Endodermal cell (in vitro differentiated cells): ENCODE measurements around the gene SGCG. TPM values are rescaled to one million over a fixed set of nuclear protein-coding genes. Genes with fewer than 3 reads are reported as not detected.

Experiments used
- DNase-seq: peaks from one replicate; pipeline ENCODE4 v3.0.0-alpha.2; 2017
- H3K27ac ChIP-seq: 2 replicates; pipeline ENCODE4 v1.5.1; 2013; ENCODE audit warnings: mild to moderate bottlenecking, low read depth, low read length, moderate library complexity
- H3K27me3 ChIP-seq: 2 replicates; pipeline ENCODE4 v1.6.1; 2013; ENCODE audit warnings: mild to moderate bottlenecking, low read length, moderate library complexity; ENCODE audit not compliant: insufficient read depth, control insufficient read depth, poor library complexity, severe bottlenecking
- H3K36me3 ChIP-seq: 2 replicates; pipeline ENCODE4 v1.7.0; 2013; ENCODE audit warnings: mild to moderate bottlenecking, low read length, moderate library complexity; ENCODE audit not compliant: control insufficient read depth, insufficient read depth
- H3K4me1 ChIP-seq: one replicate; pipeline ENCODE4 v1.7.0; 2013; ENCODE audit warnings: low read length; ENCODE audit not compliant: control insufficient read depth, insufficient read depth
- H3K4me3 ChIP-seq: 2 replicates; pipeline ENCODE4 v1.5.1; 2013; ENCODE audit warnings: mild to moderate bottlenecking, low read length, moderate library complexity
- H3K9ac ChIP-seq: 2 replicates; pipeline ENCODE4 v1.6.1; 2013; ENCODE audit warnings: mild to moderate bottlenecking, low read length, moderate library complexity; ENCODE audit not compliant: poor library complexity, severe bottlenecking; ENCODE audit errors: extremely low read depth
- H3K9me3 ChIP-seq: 2 replicates; pipeline ENCODE4 v1.6.1; 2013; ENCODE audit warnings: mild to moderate bottlenecking, low read length, moderate library complexity; ENCODE audit not compliant: control insufficient read depth
- H3K27ac Mint-ChIP-seq: 2 replicates; pipeline ENCODE4 v1.8.0; 2020; ENCODE audit warnings: mixed read lengths
- H3K27me3 Mint-ChIP-seq: 2 replicates; pipeline ENCODE4 v1.8.0; 2021; ENCODE audit warnings: mild to moderate bottlenecking, mixed read lengths; ENCODE audit not compliant: insufficient read depth
- H3K36me3 Mint-ChIP-seq: 2 replicates; pipeline ENCODE4 v1.8.0; 2020; ENCODE audit warnings: low read depth, mixed read lengths
- H3K4me1 Mint-ChIP-seq: 2 replicates; pipeline ENCODE4 v1.8.0; 2020; ENCODE audit warnings: mixed read lengths
- H3K4me3 Mint-ChIP-seq: 2 replicates; pipeline ENCODE4 v1.8.0; 2020; ENCODE audit warnings: mild to moderate bottlenecking, moderate library complexity, mixed read lengths
- H3K9me3 Mint-ChIP-seq: 2 replicates; pipeline ENCODE4 v1.8.0; 2020; ENCODE audit warnings: mild to moderate bottlenecking, mixed read lengths
- CTCF ChIP-seq: fragments of 200-600 bp; sonication (generic); conservative IDR thresholded peaks from 2 replicates; pipeline ENCODE4 v1.5.0; 2021; ENCODE audit warnings: antibody characterized with exemption, mild to moderate bottlenecking
- WGBS, 2 experiments: methylation state at CpG; one replicate each; pipeline versions ENCODE4 v1.1.5 to v1.1.7; 2013; ENCODE audit warnings: missing lambda C conversion rate in 2 of 2, mixed read lengths in 1 of 2; ENCODE audit not compliant: insufficient coverage in 1 of 2, insufficient read length in 1 of 2; 5-methylcytosine and 5-hydroxymethylcytosine counted together
- total RNA-seq, 2 donors: library from RNA; stranded (reverse); fragmentation: NEBNext Ultra II Directional in 1 of 2; extraction: Animal tissue kit (Norgen Biotek cat#: 25700) in 1 of 2; gene quantifications; 2 replicates in 1 of 2; 3 replicates in 1 of 2; pipeline ENCODE4 v1.2.1, GENCODE V29; 2021

SGCG gene
- total RNA-seq, 2 donors from 2014 or later, result 0.15 to 0.27 TPM

- no peak overlapping the region for H3K27ac ChIP-seq
- WGBS, 2 experiments, result 65 to 89% methylated on average over 2 of the region's 3 CpGs
- Mint-ChIP-seq H3K4me3 (no peak overlapping the region), H3K9me3 (peaks cover 5% of the 10 kb centered on the region), H3K27me3 (no peaks in the 10 kb centered on the region), H3K4me1 (no peaks in the 10 kb centered on the region), H3K27ac (no peak overlapping the region), H3K36me3 (no peaks in the 10 kb centered on the region)
- H3K4me3 ChIP-seq, result no peak overlapping the region
- no peaks in the 10 kb centered on the region for H3K27me3 ChIP-seq
- DNase-seq, result no peak
- TF ChIP-seq CTCF, result no peak
- H3K9me3 ChIP-seq, result peaks cover 5% of the 10 kb centered on the region
- H3K36me3 ChIP-seq, result no peaks in the 10 kb centered on the region
- H3K4me1 ChIP-seq, result no peaks in the 10 kb centered on the region
- H3K9ac ChIP-seq, result no peak overlapping the region
These were observed 21.6 kb downstream of the SGCG start for GRCh38 chr13:23202383-23202782.

- no peak for TF ChIP-seq CTCF
- H3K27ac ChIP-seq, result no peak overlapping the region
These were observed 22.7 kb downstream of the SGCG start for GRCh38 chr13:23203516-23203915.

GRCh38 chr13:23205807-23206206 lies 25.0 kb downstream of the SGCG start:
- Histone ChIP-seq H3K27ac (no peak overlapping the region), H3K4me3 (no peak overlapping the region), H3K36me3 (no peaks in the 10 kb centered on the region), H3K27me3 (no peaks in the 10 kb centered on the region), H3K4me1 (no peaks in the 10 kb centered on the region), H3K9ac (no peak overlapping the region), H3K9me3 (peaks cover 5% of the 10 kb centered on the region)
- DNase-seq, result no peak
- peaks cover 5% of the 10 kb centered on the region for H3K9me3 Mint-ChIP-seq
- H3K27ac Mint-ChIP-seq, result no peak overlapping the region
- H3K4me3 Mint-ChIP-seq, result no peak overlapping the region
- no peak for TF ChIP-seq CTCF
- H3K36me3 Mint-ChIP-seq, result no peaks in the 10 kb centered on the region
- no peaks in the 10 kb centered on the region for H3K4me1 Mint-ChIP-seq
- 96% methylated on average over 2 of the region's 3 CpGs; no CpG with 5 or more reads in 1 of the 2 experiments for WGBS, 2 experiments
- no peaks in the 10 kb centered on the region for H3K27me3 Mint-ChIP-seq

More at GRCh38 chr13:23203516-23203915, 22.7 kb downstream of the SGCG start:
- Histone ChIP-seq H3K4me3 (no peak overlapping the region), H3K4me1 (no peaks in the 10 kb centered on the region), H3K36me3 (no peaks in the 10 kb centered on the region), H3K27me3 (no peaks in the 10 kb centered on the region), H3K9me3 (peaks cover 5% of the 10 kb centered on the region), H3K9ac (no peak overlapping the region)
- Mint-ChIP-seq H3K36me3 (no peaks in the 10 kb centered on the region), H3K4me1 (no peaks in the 10 kb centered on the region), H3K27me3 (no peaks in the 10 kb centered on the region), H3K27ac (no peak overlapping the region), H3K4me3 (no peak overlapping the region), H3K9me3 (peaks cover 5% of the 10 kb centered on the region)
- no peak for DNase-seq
- 89% methylated on average over 5 of the region's 5 CpGs; no CpG with 5 or more reads in 1 of the 2 experiments for WGBS, 2 experiments
